HG03571 (cell line): ENCODE data around the gene NUP214.
"Not testable (repeated sequence)": the region's sequence is repeated elsewhere in the genome, so short reads cannot be mapped to it uniquely, and the experiment has no call there.

Experiments
- ATAC-seq: cut with Tn5 transposase; IDR thresholded peaks from one replicate; pipeline ENCODE4 v1.9.1; 2021; ENCODE audit not compliant: unreplicated experiment

NUP214 gene

DNA sequence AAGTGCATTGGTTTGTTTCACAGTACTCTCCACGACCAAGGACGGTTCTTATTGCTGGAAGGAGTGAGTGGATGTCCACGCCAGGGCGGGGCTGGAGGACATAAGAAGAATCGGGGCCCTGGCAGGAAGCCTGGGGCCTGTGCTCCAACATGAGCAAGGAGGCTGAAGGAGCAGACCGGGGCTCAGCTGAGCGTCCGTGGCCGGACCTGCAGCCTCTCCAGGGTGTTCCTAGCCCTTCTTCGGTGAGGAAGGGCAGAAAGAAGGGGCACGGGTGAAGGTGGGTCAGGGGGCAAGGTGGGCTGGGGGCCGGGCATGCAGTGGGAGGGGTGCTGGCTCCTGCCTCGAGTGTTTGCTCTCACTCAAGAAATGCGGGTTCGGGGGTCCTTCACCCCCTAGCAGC lies 132.8 kb downstream of the NUP214 start:
- ATAC-seq = no peak

DNA sequence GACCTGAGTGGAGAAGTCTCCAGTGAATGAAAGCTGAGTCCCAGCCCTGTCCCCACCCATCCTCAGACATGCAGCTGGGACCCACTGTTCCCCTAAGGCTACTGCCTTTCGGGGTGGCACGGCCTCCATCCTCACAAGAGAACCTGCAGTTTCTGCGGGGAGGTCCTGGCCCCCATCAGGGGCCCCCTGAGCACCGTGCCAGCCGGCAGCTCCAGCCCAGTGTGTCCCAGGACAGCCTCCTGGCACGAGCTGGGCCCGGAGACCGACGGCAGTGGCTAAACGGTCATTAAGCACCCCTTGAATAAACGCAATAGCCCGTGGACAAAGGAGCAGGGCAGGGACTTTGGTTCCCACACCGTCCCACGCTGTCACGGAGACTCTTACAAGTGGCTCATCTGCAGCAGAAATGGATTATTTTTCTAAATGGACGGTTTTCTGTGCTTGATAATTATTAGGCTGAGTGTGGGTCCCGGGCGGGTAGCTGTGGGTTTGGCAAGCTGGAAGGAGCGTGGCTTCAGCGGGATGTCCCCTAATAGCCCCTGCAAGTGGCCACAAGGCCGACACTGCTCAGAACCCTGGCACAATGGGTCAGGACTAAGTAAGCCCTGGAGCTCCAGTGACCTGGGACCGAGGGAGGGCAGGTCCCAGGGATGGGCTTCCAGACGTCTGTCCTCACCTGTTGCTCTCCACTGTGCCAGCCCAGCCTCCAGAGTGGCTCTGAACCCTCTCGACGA lies 133.5 kb downstream of the NUP214 start:
- ATAC-seq = no peak

DNA sequence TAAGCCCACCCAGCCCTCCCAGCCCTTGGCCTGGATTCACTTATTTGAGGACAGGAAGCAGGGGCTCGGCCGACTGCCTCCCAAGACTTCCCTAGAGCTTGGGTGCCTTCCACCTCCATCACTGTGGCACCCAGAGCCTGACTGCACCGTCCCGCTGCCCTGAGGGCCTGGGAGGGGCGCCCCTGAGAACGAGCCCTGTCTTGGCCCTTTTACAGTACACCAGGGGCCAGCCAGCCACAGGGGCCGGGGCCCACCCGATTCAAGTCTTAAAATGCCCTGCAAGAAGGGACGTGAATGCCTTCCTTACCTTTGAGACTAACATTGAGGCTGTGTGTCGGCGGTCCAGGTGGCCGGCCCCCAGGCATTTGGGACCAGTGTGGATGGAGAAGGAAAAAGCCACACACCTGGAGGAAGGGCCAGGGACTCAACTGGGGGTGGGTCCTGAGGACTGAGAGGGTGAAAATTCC lies 134.1 kb downstream of the NUP214 start:
- no peak for ATAC-seq

DNA sequence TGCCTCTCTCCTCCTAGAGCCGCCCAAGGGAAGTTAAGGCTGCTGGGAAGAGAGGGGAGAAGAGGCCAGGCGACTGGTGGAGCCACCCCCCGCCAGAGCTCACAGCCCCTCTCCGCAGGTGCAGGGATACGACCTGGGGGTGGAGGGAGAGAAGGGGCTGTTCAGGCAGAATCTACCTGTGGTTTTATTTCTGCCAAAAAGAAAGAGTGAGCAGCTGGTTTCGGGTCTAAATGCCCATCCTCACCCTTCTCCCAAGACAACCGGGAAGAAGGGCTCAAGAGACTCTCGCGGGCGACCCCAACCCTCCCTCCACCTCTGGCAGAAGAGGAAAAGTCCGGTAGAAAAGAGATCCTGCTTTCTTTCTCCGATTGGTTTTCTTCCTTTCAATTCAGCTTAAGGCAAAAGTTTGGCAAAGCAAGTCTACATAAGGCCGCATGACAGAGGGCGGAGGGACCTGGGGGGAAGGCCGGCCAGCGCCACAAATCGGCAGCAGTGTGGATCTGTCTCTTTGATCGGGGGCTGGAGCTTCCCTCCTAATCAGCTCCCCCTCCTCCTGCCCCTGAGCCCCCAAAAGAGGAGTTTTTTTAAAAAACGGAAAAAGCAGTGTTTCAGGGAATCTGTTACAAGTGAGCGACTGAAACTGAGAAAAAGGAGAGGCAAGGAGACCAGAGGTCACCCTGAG lies 134.7 kb downstream of the NUP214 start:
- no peak for ATAC-seq

DNA sequence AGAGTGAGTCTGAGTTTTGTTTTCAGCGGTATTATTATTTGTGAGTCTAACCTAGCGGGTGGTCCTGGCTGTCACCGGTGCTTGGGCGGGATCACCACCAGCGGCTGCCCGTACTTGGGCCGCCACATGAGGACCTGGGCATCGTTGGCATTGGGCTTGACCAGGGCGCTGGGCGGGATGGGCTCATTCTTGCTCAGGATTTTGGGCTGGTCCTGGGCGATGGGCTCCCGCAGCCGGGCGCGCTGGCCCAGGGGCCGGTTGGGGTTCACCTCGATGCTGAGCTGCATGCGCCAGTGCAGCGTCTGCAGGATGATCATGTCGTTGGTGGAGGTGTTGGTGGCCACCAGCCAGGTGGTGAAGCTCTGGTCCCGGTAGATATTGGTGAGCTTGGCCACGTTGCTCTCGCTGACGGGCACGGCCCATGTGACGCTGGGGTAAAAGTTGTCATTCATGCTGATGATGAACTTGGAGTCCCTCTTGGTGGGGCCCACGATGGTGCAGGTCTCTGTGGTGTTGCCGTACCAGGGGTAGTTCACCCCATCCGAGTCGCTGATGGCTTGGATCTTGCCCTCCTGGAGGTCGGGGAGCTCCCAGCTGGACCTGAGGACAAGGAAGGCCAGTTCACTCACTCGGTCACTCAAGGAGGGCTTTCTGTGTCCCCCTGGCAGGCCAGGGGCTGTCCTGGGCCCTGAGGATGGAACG lies 135.5 kb downstream of the NUP214 start:
- ATAC-seq = no peak

DNA sequence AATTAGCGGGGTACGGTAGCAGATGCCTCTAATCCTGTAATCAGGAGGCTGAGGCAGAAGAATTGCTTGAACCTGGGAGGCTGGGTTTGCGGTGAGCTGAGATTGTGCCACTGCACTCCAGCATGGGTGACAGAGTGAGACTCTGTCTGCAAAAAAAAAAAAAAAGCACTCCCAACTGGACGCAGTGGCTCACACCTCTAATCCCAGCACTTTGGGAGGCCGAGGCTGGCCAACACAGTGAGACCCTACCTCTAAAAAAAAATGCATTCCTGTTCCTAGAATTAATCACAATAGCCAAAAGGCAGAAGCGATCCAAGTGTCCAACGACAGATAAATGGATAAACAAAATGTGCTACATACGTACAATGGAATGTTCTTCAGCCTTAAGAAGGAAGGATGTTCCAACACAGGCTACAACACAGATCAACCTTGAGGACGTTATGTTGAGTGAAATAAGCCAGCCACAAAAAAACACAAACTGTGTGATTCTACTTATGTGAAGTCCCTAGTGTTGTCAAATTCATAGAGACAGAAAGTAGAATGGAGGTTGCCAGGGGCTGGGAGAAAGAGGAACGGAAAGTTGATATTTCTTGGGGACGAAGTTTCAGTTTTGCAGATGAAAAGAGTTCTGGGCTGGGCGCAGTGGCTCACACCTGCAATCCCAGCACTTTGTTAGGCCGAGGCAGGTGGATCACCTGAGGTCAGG lies 137.1 kb downstream of the NUP214 start:
- no peak for ATAC-seq

DNA sequence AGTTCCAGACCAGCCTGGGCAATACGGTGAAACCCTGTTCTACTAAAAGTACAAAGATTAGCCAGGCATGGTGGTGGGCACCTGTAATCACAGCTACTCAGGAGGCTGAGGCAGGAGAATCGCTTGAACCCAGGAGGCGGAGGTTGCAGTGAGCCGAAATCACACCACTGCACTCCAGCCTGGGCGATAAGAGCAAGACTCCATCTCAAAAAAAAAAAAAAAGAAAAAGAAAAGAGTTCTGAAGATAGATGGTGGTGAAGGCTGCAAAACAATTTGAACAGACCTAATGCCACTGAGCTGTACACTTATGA lies 137.6 kb downstream of the NUP214 start:
- ATAC-seq = not testable (repeated sequence)

DNA sequence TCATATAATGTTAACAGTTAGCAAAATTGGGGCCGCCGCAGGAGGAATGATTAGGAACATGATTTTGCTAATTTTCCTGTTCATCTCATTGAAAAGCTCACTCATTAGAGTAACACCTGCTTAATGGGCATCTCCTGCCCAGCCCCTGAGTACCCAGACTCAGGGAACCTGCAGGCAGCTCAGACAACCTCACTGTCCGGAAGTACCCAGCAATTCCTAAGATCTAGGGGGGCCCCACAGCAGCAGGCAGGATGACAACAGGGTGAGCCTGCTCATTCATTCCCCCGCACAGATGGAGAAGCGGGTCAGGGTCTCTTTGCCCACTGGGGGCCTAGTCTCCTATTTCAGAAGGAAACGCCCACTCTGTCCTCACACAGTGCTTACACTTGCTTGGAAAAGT lies 138.3 kb downstream of the NUP214 start:
- ATAC-seq = no peak

DNA sequence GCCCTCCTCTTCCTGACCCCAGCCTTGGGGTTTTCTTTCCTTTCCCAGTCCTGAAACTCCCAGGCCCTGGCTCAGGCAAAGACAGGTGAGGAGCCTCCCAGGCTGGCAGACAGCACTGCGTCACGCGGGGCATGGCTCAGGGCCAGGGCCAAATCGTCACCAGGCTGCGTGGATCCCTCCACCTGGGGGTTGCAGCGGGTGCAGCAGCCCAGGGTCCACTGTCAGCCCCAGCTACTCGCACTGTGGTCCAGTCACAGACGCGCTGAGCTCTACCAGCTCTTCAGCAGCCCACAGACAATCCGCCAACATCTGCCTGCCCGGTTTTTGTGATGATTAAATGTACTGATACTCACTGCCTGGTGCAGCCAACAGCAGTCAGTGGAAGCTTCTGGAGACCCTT lies 138.8 kb downstream of the NUP214 start:
- no peak for ATAC-seq

DNA sequence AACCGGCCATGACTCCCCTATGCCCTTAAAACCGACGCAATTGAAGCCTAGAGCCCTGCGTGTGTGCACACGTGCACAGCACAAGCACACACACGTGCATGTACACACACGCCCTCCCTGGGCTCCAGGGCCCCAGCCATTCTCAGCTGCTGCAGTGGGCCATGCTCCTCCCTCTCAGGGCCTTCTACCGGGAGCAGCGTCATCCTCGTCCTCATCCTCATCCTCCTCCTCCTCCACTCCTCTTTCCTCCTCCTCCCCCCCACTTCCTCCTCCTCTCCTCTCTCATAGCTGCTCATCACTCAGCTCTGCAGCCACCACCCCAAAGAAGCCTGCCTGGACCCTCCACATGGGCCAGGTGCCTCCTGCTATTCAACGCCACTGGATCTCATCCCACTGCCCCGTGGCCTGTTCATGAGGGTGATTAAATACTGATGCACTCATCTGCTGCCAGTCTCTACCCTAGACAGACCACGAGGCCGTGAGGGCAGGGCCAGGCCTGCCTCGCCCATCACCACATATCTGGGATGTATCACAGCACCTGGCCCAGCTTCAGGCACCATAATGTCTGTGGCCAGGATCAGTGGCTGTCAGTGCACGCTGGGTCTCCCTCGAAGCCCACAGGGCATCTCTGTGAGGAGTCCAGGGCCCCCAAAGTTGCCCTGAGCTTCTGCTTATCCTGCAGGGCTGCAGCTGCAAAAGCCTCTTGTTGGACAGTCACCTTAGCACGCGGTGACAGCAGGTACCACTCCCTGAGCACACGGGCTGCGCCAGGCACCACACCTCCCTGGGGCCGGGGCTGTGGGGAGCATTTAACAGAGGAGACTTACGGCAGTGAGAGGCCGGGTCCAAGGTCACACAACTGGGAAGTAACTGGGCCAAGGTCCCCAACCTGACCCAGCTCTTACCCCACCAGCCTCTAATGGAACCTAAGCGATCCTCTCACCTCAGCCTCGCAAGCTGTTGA lies 141.2 kb downstream of the NUP214 start:
- no peak for ATAC-seq

DNA sequence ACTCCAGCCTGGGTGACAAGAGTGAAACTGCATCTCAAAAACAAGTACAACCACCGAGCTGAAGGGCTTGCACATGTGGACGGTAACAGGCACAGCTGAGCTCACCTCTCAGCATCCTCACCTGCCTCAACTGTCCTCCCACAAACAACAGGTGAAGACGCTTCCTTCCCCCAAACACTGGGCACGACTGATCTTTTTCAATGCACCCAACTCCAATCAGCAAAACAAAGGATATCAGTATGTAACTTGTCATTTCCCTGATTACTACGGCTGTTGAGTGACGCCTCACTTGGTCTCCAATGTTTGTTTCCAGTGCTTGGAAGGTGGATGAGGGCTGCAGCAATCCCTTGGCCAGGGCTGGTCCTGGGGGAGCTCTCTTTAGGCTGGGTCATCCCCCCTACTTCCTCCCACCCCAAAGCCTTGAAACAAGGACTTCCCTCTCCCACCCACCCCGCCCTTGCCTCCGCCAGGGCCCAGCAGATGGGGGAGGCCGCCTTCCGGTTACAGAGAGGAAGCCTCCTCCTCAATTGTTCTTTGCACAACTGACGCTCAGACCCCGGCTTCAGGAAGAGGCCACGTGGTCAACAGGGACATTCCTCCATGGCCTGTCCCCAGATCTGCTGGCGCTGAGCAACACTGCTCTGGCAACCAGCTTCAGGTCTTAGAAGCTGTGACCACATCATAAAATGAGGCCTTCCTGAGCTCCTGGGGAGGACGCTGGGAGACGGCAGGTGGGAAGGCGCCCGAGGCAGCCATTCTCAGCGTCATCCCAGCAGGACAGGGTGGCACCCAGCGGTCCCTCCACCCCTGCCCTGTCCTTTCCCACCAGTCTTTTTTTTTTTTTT lies 145.0 kb downstream of the NUP214 start:
- ATAC-seq = no peak

DNA sequence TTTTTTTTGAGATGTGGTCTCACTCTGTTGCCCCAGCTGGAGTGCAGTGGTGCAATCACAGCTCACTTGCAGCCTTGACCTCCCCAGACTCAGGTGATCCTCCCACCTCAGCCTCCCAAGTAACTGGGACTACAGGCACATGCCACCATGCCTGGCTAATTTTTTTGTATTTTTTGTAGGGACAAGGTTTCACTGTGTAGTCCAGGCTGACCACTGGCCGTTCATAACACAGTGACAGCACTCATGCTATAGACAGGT lies 145.6 kb downstream of the NUP214 start:
- not testable (repeated sequence) for ATAC-seq

DNA sequence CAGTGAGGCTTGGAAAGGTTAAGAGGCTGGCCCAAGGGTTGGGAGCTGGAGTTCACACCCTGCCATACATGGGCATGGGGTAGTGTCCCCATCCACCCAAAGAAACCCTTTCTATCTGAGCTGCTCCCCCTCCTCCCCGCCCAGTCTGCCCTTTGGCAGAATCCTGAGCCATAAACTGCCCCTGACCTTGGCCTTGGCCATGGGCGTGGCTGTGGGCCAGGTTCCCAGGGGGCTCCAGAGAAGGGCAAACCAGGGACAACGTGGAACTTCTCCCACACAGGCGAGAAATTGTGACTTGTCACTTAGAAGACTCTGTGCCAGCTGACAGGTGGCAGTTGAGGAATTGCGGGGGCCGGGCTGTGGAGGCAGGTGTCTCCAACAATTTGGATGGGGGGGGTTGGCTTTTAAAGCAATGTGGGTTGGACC lies 146.1 kb downstream of the NUP214 start:
- ATAC-seq = no peak

DNA sequence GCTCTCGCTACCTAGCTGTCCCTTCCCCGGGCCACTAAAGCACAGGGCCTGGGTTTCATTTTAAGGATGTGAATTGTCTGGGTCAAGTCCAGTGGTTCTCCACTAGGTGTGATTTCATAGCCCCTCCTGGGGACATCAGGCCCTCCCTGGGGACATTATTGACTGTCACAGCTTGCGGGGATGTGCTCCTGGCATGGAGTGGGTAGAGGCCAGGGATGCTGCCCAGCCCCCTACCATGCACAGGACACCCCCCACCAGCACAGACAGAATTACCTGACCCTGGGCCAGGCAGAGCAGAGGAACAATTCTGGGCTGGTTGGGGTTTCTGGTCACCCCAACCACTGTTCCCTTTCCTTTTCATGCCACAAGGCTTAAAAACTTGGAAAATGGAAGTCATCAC lies 146.8 kb downstream of the NUP214 start:
- ATAC-seq = no peak

DNA sequence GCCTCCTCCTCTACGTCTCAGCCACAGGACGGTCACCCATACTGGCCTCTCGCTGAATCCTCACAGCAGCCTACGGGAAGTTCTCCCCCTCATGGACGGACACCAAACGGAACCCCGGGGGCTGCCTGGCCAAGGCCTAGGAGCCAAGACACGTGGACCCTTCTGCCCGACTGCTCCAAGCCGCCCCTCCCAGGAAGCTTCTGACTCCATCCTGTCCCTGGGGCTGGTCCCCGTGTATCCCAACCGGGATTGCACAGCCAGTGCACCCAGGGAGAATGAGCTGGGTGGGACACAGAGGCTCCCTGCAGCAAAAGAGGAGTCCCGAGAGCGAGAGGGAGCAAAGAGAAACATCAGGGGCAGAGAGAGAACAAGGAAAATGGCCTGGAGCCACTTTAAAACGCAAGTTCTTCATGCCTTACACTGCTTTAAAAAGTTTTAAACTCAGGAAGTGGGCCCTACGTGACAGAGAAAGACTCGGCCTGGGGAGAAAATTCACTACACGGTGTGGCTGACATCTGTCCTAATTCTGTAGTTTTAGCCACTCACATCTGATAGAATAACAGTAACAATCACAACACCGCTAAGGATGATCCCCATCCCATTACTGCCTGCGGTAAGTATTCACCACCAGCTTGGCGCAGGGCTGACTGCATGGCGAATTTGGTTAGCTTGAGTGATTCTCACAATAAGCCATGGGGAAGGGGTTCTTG lies 147.9 kb downstream of the NUP214 start:
- no peak for ATAC-seq

DNA sequence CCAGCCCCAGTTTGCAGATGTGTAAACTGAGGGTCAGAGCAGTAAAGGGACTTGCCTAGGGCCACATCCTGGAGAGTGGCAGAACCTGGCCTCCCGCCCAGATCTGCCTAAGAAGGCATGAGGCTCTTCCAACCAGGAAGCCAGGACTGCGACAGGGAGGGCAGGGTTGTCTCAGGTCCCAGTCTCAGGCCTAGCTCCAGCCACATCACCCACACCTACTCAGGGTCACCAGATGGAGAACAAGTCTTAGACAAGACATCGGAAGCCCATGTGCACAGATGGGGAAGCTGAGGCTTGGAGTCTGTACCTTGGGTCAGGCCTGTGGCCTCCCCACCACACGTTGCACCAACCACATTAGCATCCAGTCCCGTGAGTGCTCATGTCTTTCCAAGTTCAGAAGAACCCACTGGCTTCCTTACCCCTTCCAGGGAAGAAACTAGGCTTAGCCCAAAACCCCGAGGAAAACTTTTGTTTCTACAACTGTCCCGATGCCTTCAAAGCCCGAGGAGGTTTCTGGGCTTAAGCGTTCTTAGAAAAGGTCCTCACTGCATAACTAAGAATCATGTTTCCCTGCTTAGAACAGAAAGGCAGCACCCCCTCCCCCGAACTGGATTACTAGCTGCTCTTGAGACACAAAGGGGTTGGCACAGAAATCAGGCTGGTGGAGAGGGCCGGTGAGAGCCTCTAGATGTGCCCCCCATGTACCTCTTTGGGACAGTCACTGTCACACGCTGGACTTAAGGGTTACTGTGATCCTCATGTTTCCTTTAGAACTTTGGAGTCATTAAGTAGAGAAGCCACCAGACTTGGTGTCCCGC lies 148.7 kb downstream of the NUP214 start:
- no peak for ATAC-seq

DNA sequence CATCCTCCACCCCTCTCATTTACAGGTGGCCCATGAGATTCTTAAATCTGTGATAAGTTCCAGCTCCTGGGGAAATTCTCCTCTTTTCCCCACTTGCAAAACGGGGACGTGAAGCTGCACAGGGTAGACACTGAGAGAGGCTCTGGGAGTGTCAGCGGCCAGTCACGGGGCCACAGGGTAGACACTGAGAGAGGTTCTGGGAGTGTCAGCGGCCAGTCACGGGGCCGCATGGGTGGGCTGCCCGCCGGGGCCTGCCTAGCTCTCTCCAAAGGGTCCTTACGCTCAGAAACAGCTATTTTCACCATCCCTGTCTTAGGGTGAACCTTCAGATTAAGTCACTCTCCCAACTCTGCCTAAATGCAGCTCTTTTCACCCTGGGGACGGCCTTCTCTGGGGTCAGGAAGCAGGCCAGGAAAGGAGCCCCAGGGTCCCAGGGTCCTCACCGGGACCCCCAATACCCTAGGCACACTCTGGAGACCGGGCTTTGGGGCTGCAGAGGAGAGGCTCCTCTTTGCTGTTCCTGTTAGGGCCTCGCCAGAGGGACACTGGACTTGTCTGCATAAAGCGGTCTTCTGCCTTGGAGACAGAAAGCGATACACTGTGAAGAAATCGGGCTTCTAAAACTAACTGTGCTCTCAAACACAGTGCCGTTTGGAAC lies 149.4 kb downstream of the NUP214 start:
- no peak for ATAC-seq
